ENCODE measurements around the gene TRAPPC2B. TPM values are rescaled to one million over a fixed set of nuclear protein-coding genes. Genes with fewer than 3 reads are reported as not detected.

TRAPPC2B gene
- total RNA-seq, 4 donors from 2014 or later, result 34.4 to 47.4 (median 40.8) TPM

GRCh38 chr19:57398868-57399267 lies 35.5 kb downstream of the TRAPPC2B start:
- in situ Hi-C loops (cut with MboI; ENCODE audit: low sequenced_read_pairs in 4 of 4), result no loop called here
- intact Hi-C loops (cut with DNase I; ENCODE audit: low total_unique reads), result no loop called here
- H3K36me3 ChIP-seq, result peaks cover 19 to 56% of the 10 kb centered on the region in 2 donors

GRCh38 chr19:57403737-57404563 lies 40.6 kb downstream of the TRAPPC2B start:
- peaks cover 7 to 15% of the 10 kb centered on the region in 2 donors for H3K36me3 ChIP-seq
- ATAC-seq (no peak), DNase-seq (no peak)
- no peaks in the 10 kb centered on the region for H3K4me1 ChIP-seq
- H3K9me3 ChIP-seq, result no peaks in the 10 kb centered on the region
- H3K27me3 ChIP-seq, result no peaks in the 10 kb centered on the region
- intact Hi-C loops (cut with DNase I; ENCODE audit: low total_unique reads) (no loop called here), in situ Hi-C loops (cut with MboI; ENCODE audit: low sequenced_read_pairs in 4 of 4) (no loop called here)
- no peak overlapping the region for H3K4me3 ChIP-seq
- H3K27ac ChIP-seq, result no peak overlapping the region
- TF ChIP-seq CTCF (IDR thresholded peaks at IDR 0.05 in 4 of 5, conservative IDR thresholded peaks at IDR 0.05 in 1 of 5) (no peak), POLR2A (IDR thresholded peaks at IDR 0.05) (no peak)

More at GRCh38 chr19:57398868-57399267, 35.5 kb downstream of the TRAPPC2B start:
- TF ChIP-seq POLR2A (IDR thresholded peaks at IDR 0.05) (no peak), CTCF (IDR thresholded peaks at IDR 0.05 in 4 of 5, conservative IDR thresholded peaks at IDR 0.05 in 1 of 5) (no peak)
- H3K4me1 ChIP-seq, result no peaks in the 10 kb centered on the region
- H3K9me3 ChIP-seq, result no peaks in the 10 kb centered on the region
- no peak overlapping the region for H3K4me3 ChIP-seq
- no peak overlapping the region for H3K27ac ChIP-seq
- H3K27me3 ChIP-seq, result no peaks in the 10 kb centered on the region
- no peak for DNase-seq
- ATAC-seq, result no peak

GRCh38 chr19:57406516-57407123 lies 43.3 kb downstream of the TRAPPC2B start:
- H3K4me3 ChIP-seq, result no peak overlapping the region
- H3K36me3 ChIP-seq, result no peaks in the 10 kb centered on the region
- no peaks in the 10 kb centered on the region for H3K27me3 ChIP-seq
- no peak overlapping the region for H3K27ac ChIP-seq
- TF ChIP-seq CTCF (IDR thresholded peaks at IDR 0.05 in 4 of 5, conservative IDR thresholded peaks at IDR 0.05 in 1 of 5) (peak in 4 of 5 experiments; percentile 36 to 54 (median 44)), POLR2A (IDR thresholded peaks at IDR 0.05) (no peak)
- in situ Hi-C loops (cut with MboI; ENCODE audit: low sequenced_read_pairs in 4 of 4) (no loop called here), intact Hi-C loops (cut with DNase I; ENCODE audit: low total_unique reads) (no loop called here)
- peaks cover 6 to 8% of the 10 kb centered on the region in 2 donors for H3K4me1 ChIP-seq
- DNase-seq, result peak in 1 of 2 donors; percentile 53
- H3K9me3 ChIP-seq, result no peaks in the 10 kb centered on the region
- ATAC-seq, result peak in 1 of 2 donors; percentile 34

- in situ Hi-C loops (cut with MboI; ENCODE audit: low sequenced_read_pairs in 4 of 4) (no loop called here), intact Hi-C loops (cut with DNase I; ENCODE audit: low total_unique reads) (loop anchor here (1.0 to 2.0 kb wide), 4 partner anchors 21 to 131 kb away; partner anchors contain the start of genes TRAPPC2B, ZNF460, ZNF547 and ZNF749)
- Histone ChIP-seq H3K4me1 (peaks cover 15 to 21% of the 10 kb centered on the region in 2 donors), H3K27ac (peak within 1 kb of the TSS; percentile 78 to 88 (median 84)), H3K36me3 (peaks cover 0 to 29% of the 10 kb centered on the region in 2 donors), H3K27me3 (no peaks in the 10 kb centered on the region), H3K9me3 (no peaks in the 10 kb centered on the region), H3K4me3 (peak within 1 kb of the TSS; percentile 83 to 94 (median 92))
- ATAC-seq (peak; percentile 99 to 100), DNase-seq (peak; percentile 93 to 95)
- no peak for TF ChIP-seq CTCF (IDR thresholded peaks at IDR 0.05 in 4 of 5, conservative IDR thresholded peaks at IDR 0.05 in 1 of 5)
- peak; percentile 20 to 47 for TF ChIP-seq POLR2A (IDR thresholded peaks at IDR 0.05)
Observed at GRCh38 chr19:57410877-57411671, 47.7 kb downstream of the TRAPPC2B start, which contains the start of gene ZNF17. Gene ZNF17 (plus strand): TSS chr19:57411161. CDS start chr19:57413616, 2,455 bp downstream.
